Loucy (cell line): ENCODE data around the gene TMCC2.

Experiments used
- H2AFZ ChIP-seq: fragments of 200-600 bp; sonication (generic); 2 replicates; pipeline ENCODE4 v1.6.0; 2016; ENCODE audit warnings: antibody characterized with exemption, mild to moderate bottlenecking, low read length, moderate library complexity
- H3F3A ChIP-seq: fragments of 200-600 bp; 2 replicates; pipeline ENCODE4 v1.6.0; 2016; ENCODE audit warnings: antibody characterized with exemption, low read depth, mild to moderate bottlenecking
- H3K27me3 ChIP-seq: fragments of 200-600 bp; sonication (generic); 2 replicates; pipeline ENCODE4 v1.6.1; 2014; ENCODE audit warnings: low read length, mild to moderate bottlenecking; ENCODE audit not compliant: insufficient read depth, poor library complexity, severe bottlenecking
- H3K36me3 ChIP-seq: fragments of 200-600 bp; sonication (generic); 2 replicates; pipeline ENCODE4 v1.6.1; 2016; ENCODE audit warnings: low read length; ENCODE audit not compliant: insufficient read depth
- H3K4me1 ChIP-seq: fragments of 200-600 bp; sonication (generic); 2 replicates; pipeline ENCODE4 v1.5.1; 2014; ENCODE audit warnings: low read length, mild to moderate bottlenecking; ENCODE audit not compliant: insufficient read depth, poor library complexity, severe bottlenecking
- H3K4me2 ChIP-seq: fragments of 200-600 bp; sonication (generic); 2 replicates; pipeline ENCODE4 v1.6.0; 2014; ENCODE audit warnings: antibody characterized with exemption, low read length, low read depth, mild to moderate bottlenecking; ENCODE audit not compliant: poor library complexity, severe bottlenecking
- H3K4me3 ChIP-seq: fragments of 200-600 bp; sonication (generic); 2 replicates; pipeline ENCODE4 v1.5.1; 2014; ENCODE audit warnings: low read length, mild to moderate bottlenecking, mixed read lengths; ENCODE audit not compliant: poor library complexity, severe bottlenecking
- H3K79me2 ChIP-seq: fragments of 200-600 bp; sonication (generic); 2 replicates; pipeline ENCODE4 v1.6.1; 2014; ENCODE audit warnings: low read length; ENCODE audit not compliant: insufficient read depth
- H3K9ac ChIP-seq: fragments of 200-600 bp; sonication (generic); 2 replicates; pipeline ENCODE4 v1.6.0; 2014; ENCODE audit warnings: mild to moderate bottlenecking, low read depth, low read length, moderate library complexity; ENCODE audit not compliant: poor library complexity, severe bottlenecking
- H3K9me2 ChIP-seq: fragments of 200-600 bp; sonication (generic); replicated peaks from 2 replicates; pipeline ENCODE4 v1.6.1; 2016; ENCODE audit warnings: low read depth, low read length, mixed read lengths
- H3K9me3 ChIP-seq: fragments of 200-600 bp; sonication (generic); 2 replicates; pipeline ENCODE4 v1.6.1; 2014; ENCODE audit warnings: mild to moderate bottlenecking, antibody characterized with exemption, low read length, low read depth; ENCODE audit not compliant: insufficient read depth
- H4K20me1 ChIP-seq: fragments of 200-600 bp; sonication (generic); 2 replicates; pipeline ENCODE4 v1.6.0; 2014; ENCODE audit warnings: antibody characterized with exemption, low read length, mild to moderate bottlenecking; ENCODE audit not compliant: insufficient read depth, poor library complexity, severe bottlenecking
- EZH2phosphoT487 ChIP-seq: fragments of 200-600 bp; IDR thresholded peaks from 2 replicates; pipeline ENCODE4 v1.6.1; 2018; ENCODE audit warnings: antibody characterized with exemption, mild to moderate bottlenecking, moderate library complexity, borderline replicate concordance
- TF ChIP-seq, protein P1 (sequence below): fragments of 200-600 bp; sonication (generic); conservative IDR thresholded peaks from 2 replicates; pipeline ENCODE4 v1.5.1; 2014; ENCODE audit warnings: mild to moderate bottlenecking, antibody characterized with exemption, low read length

The TMCC2 gene

DNA sequence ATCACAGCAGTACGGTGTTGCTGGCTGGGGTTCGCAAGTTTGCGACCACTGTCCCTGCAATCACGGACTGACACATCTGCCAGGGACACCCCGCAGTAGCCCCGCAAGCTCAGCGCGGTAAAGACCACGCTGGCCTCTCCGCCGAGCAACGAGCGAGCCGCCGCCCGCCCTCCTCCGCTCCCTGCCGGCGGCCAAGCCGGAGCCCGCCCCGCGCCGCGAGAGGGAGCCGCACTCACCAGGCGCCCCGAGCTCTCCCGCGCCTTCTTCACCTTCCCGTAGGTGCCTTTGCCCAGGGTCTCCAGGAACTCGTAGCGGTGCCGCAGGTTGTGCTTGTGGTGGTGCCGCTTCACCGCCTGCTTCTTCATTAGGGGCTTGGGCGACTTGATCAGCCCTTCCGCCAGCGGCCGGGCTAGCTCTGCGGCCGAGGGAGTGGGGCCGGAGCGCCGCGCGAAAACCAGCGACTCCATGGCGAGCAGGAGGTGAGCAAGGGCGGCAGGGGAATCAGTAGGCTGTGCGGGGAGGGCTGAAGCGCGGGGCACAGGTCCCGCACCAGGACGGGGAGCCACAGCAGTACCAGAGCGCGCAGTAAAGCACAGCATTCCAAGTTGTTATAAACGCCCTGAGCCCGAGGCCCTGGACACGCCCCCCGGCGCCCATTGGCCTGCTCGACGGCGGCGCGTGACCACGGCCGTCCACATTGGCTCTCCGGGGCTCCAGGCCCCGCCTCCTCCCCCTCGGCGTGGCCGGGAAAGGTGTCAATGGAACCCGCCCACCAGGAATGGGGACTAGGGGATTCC lies 93.6 kb downstream of the TMCC2 start, which contains the start of gene NUAK2:
Gene NUAK2 (minus strand): TSS at position 584 of the 797 bp plus-strand sequence. CDS start 117 bp downstream, at position 467.
- Histone ChIP-seq H3K4me1 (peaks cover 9% of the 10 kb centered on the region), H3K9me3 (no peaks in the 10 kb centered on the region), H3F3A (no peaks in the 10 kb centered on the region), H3K4me3 (peak within 1 kb of the TSS; percentile 83), H3K9ac (peak within 1 kb of the TSS; percentile 67), H4K20me1 (no peaks in the 10 kb centered on the region), H3K4me2 (peak within 1 kb of the TSS; percentile 85), H3K27me3 (no peaks in the 10 kb centered on the region), H3K9me2 (no peaks in the 10 kb centered on the region), H3K79me2 (no peaks in the 10 kb centered on the region), H2AFZ (peak within 1 kb of the TSS; percentile 92), H3K36me3 (no peaks in the 10 kb centered on the region)
- TF ChIP-seq EZH2phosphoT487 = no peak
- TF ChIP-seq, protein P1, sequence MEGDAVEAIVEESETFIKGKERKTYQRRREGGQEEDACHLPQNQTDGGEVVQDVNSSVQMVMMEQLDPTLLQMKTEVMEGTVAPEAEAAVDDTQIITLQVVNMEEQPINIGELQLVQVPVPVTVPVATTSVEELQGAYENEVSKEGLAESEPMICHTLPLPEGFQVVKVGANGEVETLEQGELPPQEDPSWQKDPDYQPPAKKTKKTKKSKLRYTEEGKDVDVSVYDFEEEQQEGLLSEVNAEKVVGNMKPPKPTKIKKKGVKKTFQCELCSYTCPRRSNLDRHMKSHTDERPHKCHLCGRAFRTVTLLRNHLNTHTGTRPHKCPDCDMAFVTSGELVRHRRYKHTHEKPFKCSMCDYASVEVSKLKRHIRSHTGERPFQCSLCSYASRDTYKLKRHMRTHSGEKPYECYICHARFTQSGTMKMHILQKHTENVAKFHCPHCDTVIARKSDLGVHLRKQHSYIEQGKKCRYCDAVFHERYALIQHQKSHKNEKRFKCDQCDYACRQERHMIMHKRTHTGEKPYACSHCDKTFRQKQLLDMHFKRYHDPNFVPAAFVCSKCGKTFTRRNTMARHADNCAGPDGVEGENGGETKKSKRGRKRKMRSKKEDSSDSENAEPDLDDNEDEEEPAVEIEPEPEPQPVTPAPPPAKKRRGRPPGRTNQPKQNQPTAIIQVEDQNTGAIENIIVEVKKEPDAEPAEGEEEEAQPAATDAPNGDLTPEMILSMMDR = peak; percentile 37

DNA sequence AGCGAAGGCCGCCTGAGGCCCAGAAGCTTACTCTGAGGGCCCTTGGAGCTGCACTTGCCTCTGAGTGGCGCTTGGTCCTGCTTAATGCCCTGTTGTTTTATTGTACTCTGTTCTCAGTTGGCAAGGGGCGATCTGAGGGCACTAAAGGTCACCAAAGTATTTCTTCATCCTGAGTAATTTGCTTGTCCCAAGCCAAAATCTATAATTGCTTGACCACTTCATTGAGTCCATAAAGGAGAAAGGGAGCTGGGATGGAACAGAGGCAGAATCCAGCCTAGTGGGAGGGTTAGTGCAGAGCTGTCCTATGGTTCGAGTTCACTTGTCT lies 94.2 kb downstream of the TMCC2 start:
- H2AFZ ChIP-seq = 0 out of 2 replicates have a peak overlapping the region, but pooled peaks have one; percentile 92
- H3K36me3 ChIP-seq = no peaks in the 10 kb centered on the region
- no peaks in the 10 kb centered on the region for H3F3A ChIP-seq
- no peaks in the 10 kb centered on the region for H3K27me3 ChIP-seq
- H3K4me2 ChIP-seq = peak overlapping the region; percentile 85
- no peaks in the 10 kb centered on the region for H3K79me2 ChIP-seq
- no peak for TF ChIP-seq EZH2phosphoT487
- TF ChIP-seq, protein P1 = no peak
- H3K4me3 ChIP-seq = peak overlapping the region; percentile 83
- H3K9me2 ChIP-seq = no peaks in the 10 kb centered on the region
- H3K4me1 ChIP-seq = peaks cover 9% of the 10 kb centered on the region
- H3K9ac ChIP-seq = no peak overlapping the region
- no peaks in the 10 kb centered on the region for H4K20me1 ChIP-seq
- H3K9me3 ChIP-seq = no peaks in the 10 kb centered on the region
